H1 (cell line): ENCODE results near the gene USP7. TPM values are rescaled to one million over a fixed set of nuclear protein-coding genes. Genes with fewer than 3 reads are reported as not detected.
"Not testable (repeated sequence)": the region's sequence is repeated elsewhere in the genome, so short reads cannot be mapped to it uniquely, and the experiment has no call there.

Experiments
- CTCF ChIA-PET: fragments of 300-600 bp; sonication (Branson Sonifier 250); formaldehyde crosslinking; loops from one replicate; lab custom pipeline; 2021; ENCODE audit not compliant: partially characterized antibody; lab: Charles Lee
- POLR2A ChIA-PET: fragments of 300-600 bp; sonication (Branson Sonifier 250); formaldehyde crosslinking; loops from one replicate; lab custom pipeline; 2021; ENCODE audit warnings: inconsistent platforms; ENCODE audit not compliant: partially characterized antibody; lab: Charles Lee
- DNase-seq, 2 experiments: peaks; one replicate each; pipeline versions ENCODE4 v3.0.0 to v3.0.0-alpha.2; 2010 to 2022; ENCODE audit warnings: low spot score in 2 of 2, low read depth in 1 of 2, mixed read lengths in 1 of 2
- FAIRE-seq: peaks from 2 replicates; lab custom pipeline; 2011; peaks lifted over from hg19 to GRCh38; lab: Jason Lieb, UNC
- H2AFZ ChIP-seq: 2 replicates; pipeline ENCODE4 v1.8.1; 2012; ENCODE audit warnings: low read length, inconsistent platforms
- H2AK5ac ChIP-seq: 2 replicates; pipeline ENCODE4 v1.6.1; 2013; ENCODE audit warnings: low read depth, low read length
- H2BK120ac ChIP-seq: replicated peaks from 2 replicates; pipeline ENCODE3; 2013; ENCODE audit warnings: low read depth, low read length, inconsistent platforms
- H2BK12ac ChIP-seq: 2 replicates; pipeline ENCODE4 v1.6.1; 2013; ENCODE audit warnings: low read depth, low read length
- H2BK15ac ChIP-seq: 2 replicates; pipeline ENCODE4 v1.6.1; 2013; ENCODE audit warnings: low read length
- H2BK20ac ChIP-seq: 2 replicates; pipeline ENCODE4 v1.6.1; 2013; ENCODE audit warnings: low read length
- H2BK5ac ChIP-seq: 2 replicates; pipeline ENCODE4 v1.6.1; 2013; ENCODE audit warnings: low read depth, low read length
- H3K14ac ChIP-seq: 2 replicates; pipeline ENCODE4 v1.6.1; 2013; ENCODE audit warnings: inconsistent platforms; ENCODE audit not compliant: insufficient read length
- H3K18ac ChIP-seq: 2 replicates; pipeline ENCODE4 v1.6.1; 2013; ENCODE audit warnings: low read length; ENCODE audit errors: extremely low read depth
- H3K23ac ChIP-seq: 2 replicates; pipeline ENCODE4 v1.6.1; 2013; ENCODE audit warnings: inconsistent platforms; ENCODE audit not compliant: insufficient read length
- H3K23me2 ChIP-seq: 2 replicates; pipeline ENCODE4 v1.6.1; 2013; ENCODE audit warnings: low read depth, low read length
- H3K27ac ChIP-seq: 2 replicates; pipeline ENCODE4 v1.6.1; 2011; ENCODE audit warnings: low read depth, low read length, inconsistent platforms
- H3K27me3 ChIP-seq, 4 experiments: replicated peaks in 1 of 4; 1 replicate in 1 of 4; 2 replicates in 3 of 4; pipeline versions ENCODE4 v1.6.1 to v1.8.1; 2011 to 2013; ENCODE audit warnings: low read length in 3 of 4, mild to moderate bottlenecking in 3 of 4, inconsistent platforms in 2 of 4, mixed read lengths in 2 of 4, moderate library complexity in 1 of 4; ENCODE audit not compliant: control insufficient read depth in 3 of 4, insufficient read depth in 3 of 4; ENCODE audit errors: extremely low read depth in 1 of 4
- H3K36me3 ChIP-seq, 4 experiments: 2 replicates each; pipeline versions ENCODE4 v1.6.1 to v1.8.1; 2011 to 2013; ENCODE audit warnings: mild to moderate bottlenecking in 4 of 4, low read length in 3 of 4, moderate library complexity in 2 of 4, control low read depth in 1 of 4, inconsistent platforms in 1 of 4; ENCODE audit not compliant: insufficient read depth in 4 of 4, control insufficient read depth in 2 of 4
- H3K4ac ChIP-seq: replicated peaks from 2 replicates; pipeline ENCODE3; 2013; ENCODE audit warnings: low read length, low read depth, mixed read lengths, inconsistent platforms; ENCODE audit not compliant: insufficient read length
- H3K4me1 ChIP-seq, 4 experiments: replicated peaks in 1 of 4; 1 replicate in 1 of 4; 2 replicates in 3 of 4; pipeline versions ENCODE4 v1.6.1 to v1.8.1; 2011 to 2013; ENCODE audit warnings: low read length in 3 of 4, inconsistent platforms in 2 of 4, mixed read lengths in 1 of 4; ENCODE audit not compliant: insufficient read depth in 4 of 4, control insufficient read depth in 3 of 4
- H3K4me2 ChIP-seq, 2 experiments: 2 replicates each; pipeline versions ENCODE4 v1.6.1 to v1.8.1; 2011 to 2013; ENCODE audit warnings: low read depth in 2 of 2, low read length in 2 of 2, control low read depth in 1 of 2, inconsistent platforms in 1 of 2, mild to moderate bottlenecking in 1 of 2; ENCODE audit not compliant: insufficient read depth in 1 of 2
- H3K4me3 ChIP-seq, 4 experiments: fragments of 200-600, 300-600 bp in 1 of 4; sonication (generic), shearing (Covaris generic), sonication (Bioruptor Twin) in 1 of 4; 2 replicates each; pipeline versions ENCODE4 v1.5.1 to v1.8.1; 2011 to 2016; ENCODE audit warnings: low read length in 4 of 4, low read depth in 3 of 4, control low read depth in 2 of 4, inconsistent platforms in 2 of 4, mild to moderate bottlenecking in 2 of 4, mixed read lengths in 1 of 4, moderate library complexity in 1 of 4; ENCODE audit not compliant: insufficient read depth in 2 of 4; ENCODE audit errors: extremely low read depth in 1 of 4
- H3K56ac ChIP-seq: replicated peaks from 2 replicates; pipeline ENCODE3; 2013; ENCODE audit warnings: low read depth, mild to moderate bottlenecking, mixed read lengths, low read length, inconsistent platforms; ENCODE audit not compliant: insufficient read length
- H3K79me1 ChIP-seq: 2 replicates; pipeline ENCODE4 v1.6.1; 2013; ENCODE audit warnings: low read depth, low read length, control low read depth
- H3K79me2 ChIP-seq, 2 experiments: 2 replicates each; pipeline versions ENCODE4 v1.6.1 to v1.8.1; 2012 to 2013; ENCODE audit warnings: low read length in 2 of 2, mild to moderate bottlenecking in 2 of 2, inconsistent platforms in 1 of 2; ENCODE audit not compliant: insufficient read depth in 2 of 2, control insufficient read depth in 1 of 2
- H3K9ac ChIP-seq, 4 experiments: replicated peaks in 1 of 4; 1 replicate in 1 of 4; 2 replicates in 3 of 4; pipeline versions ENCODE4 v1.6.1 to v1.8.1; 2011 to 2013; ENCODE audit warnings: low read depth in 3 of 4, low read length in 3 of 4, control low read depth in 2 of 4, mild to moderate bottlenecking in 2 of 4, moderate library complexity in 2 of 4, inconsistent platforms in 1 of 4; ENCODE audit errors: extremely low read depth in 1 of 4
- H3K9me3 ChIP-seq, 2 experiments: 2 replicates each; pipeline versions ENCODE4 v1.6.1 to v1.8.1; 2012 to 2013; ENCODE audit warnings: mild to moderate bottlenecking in 2 of 2, moderate library complexity in 2 of 2, control low read depth in 1 of 2, inconsistent platforms in 1 of 2, low read depth in 1 of 2, low read length in 1 of 2, mixed read lengths in 1 of 2; ENCODE audit not compliant: insufficient read depth in 2 of 2
- H4K20me1 ChIP-seq, 2 experiments: replicated peaks in 1 of 2; 2 replicates each; pipeline versions ENCODE3 to v1.8.1; 2011 to 2013; ENCODE audit warnings: inconsistent platforms in 2 of 2, low read length in 2 of 2, mild to moderate bottlenecking in 1 of 2; ENCODE audit not compliant: insufficient read depth in 2 of 2, control insufficient read depth in 1 of 2
- H4K5ac ChIP-seq: 2 replicates; pipeline ENCODE4 v1.6.1; 2013; ENCODE audit warnings: low read length, low read depth, mixed read lengths, inconsistent platforms; ENCODE audit not compliant: insufficient read length
- H4K8ac ChIP-seq: 2 replicates; pipeline ENCODE4 v1.8.0; 2013; ENCODE audit warnings: mild to moderate bottlenecking, moderate library complexity, low read length, inconsistent platforms; ENCODE audit not compliant: insufficient read depth; ENCODE audit errors: extremely low read depth
- H4K91ac ChIP-seq: replicated peaks from 2 replicates; pipeline ENCODE3; 2013; ENCODE audit warnings: low read length, mixed read lengths, inconsistent platforms; ENCODE audit not compliant: insufficient read length
- WGBS, 2 experiments: shearing (Covaris generic) in 1 of 2; methylation state at CpG; one replicate each; pipeline versions ENCODE4 v1.1.6 to v1.1.7; 2013 to 2015; ENCODE audit warnings: low lambda C conversion rate in 2 of 2, mixed read lengths in 2 of 2, inconsistent platforms in 1 of 2, low coverage in 1 of 2, missing lambda C conversion rate in 1 of 2; ENCODE audit not compliant: insufficient replicate concordance in 2 of 2, insufficient coverage in 1 of 2, insufficient read length in 1 of 2; ENCODE audit errors: extremely low coverage in 1 of 2, missing lambda C conversion rate in 1 of 2; 5-methylcytosine and 5-hydroxymethylcytosine counted together
- polyA plus RNA-seq, 7 experiments: library from polyadenylated mRNA; depleted of rRNA in 3 of 7; stranded (reverse) in 5 of 7; unstranded in 2 of 7; fragments of >200 nt in 5 of 7; fragments of 200-250 nt in 2 of 7; gene quantifications; 1 replicate in 5 of 7; 2 replicates in 1 of 7; 4 replicates in 1 of 7; pipeline versions ENCODE4 v1.2.1 to v1.2.3, GENCODE V29; 2011 to 2013; ENCODE audit warnings: missing spikeins in 2 of 7, mixed read lengths in 2 of 7
- total RNA-seq: library from RNA; stranded (reverse); fragmentation: NEBNext Ultra II Directional; extraction: Animal tissue kit (Norgen Biotek cat#: 25700); gene quantifications from 2 replicates; pipeline ENCODE4 v1.2.1, GENCODE V29; 2021

Gene USP7
- total and polyA plus RNA-seq, 2 of the 8 experiments (the other 6 are each of a cell fraction or from before 2014, with no cell fraction given), result 21.3 to 211 TPM

- H3K9ac ChIP-seq, H2BK5ac ChIP-seq, POLR2A ChIA-PET, FAIRE-seq, H3K9me3 ChIP-seq, H4K8ac ChIP-seq, H3K18ac ChIP-seq, H2BK120ac ChIP-seq, H4K91ac ChIP-seq, DNase-seq, H2BK15ac ChIP-seq, H3K27ac ChIP-seq, H3K4ac ChIP-seq, H3K4me1 ChIP-seq, H3K27me3 ChIP-seq, H2BK12ac ChIP-seq, H3K56ac ChIP-seq, H2AFZ ChIP-seq, H3K23me2 ChIP-seq, H3K4me2 ChIP-seq, H4K20me1 ChIP-seq, H2AK5ac ChIP-seq, H2BK20ac ChIP-seq, H3K14ac ChIP-seq, H3K79me2 ChIP-seq, H3K4me3 ChIP-seq, H3K36me3 ChIP-seq, H4K5ac ChIP-seq, H3K79me1 ChIP-seq, H3K23ac ChIP-seq: not testable (repeated sequence)
- 98% methylated on average over 13 of the region's 31 CpGs; no CpG with 5 or more reads in 1 of the 2 experiments for WGBS, 2 experiments
- CTCF ChIA-PET, result interaction anchor here (0.9 to 1.5 kb wide), 2 partner anchors 45 to 63 kb away, joined by 3 to 4 read pairs; no protein-coding TSS in a partner anchor
Measured at GRCh38 chr16:8981901-8982300, 18.2 kb upstream of the USP7 start.

- H4K91ac ChIP-seq, H3K4me3 ChIP-seq, H3K18ac ChIP-seq, H3K14ac ChIP-seq, H2AFZ ChIP-seq, H3K27ac ChIP-seq, H4K8ac ChIP-seq, H3K79me1 ChIP-seq, H2BK15ac ChIP-seq, H4K20me1 ChIP-seq, H3K79me2 ChIP-seq, DNase-seq, POLR2A ChIA-PET, H3K9me3 ChIP-seq, H3K23ac ChIP-seq, H3K56ac ChIP-seq, H2BK5ac ChIP-seq, FAIRE-seq, H3K4me1 ChIP-seq, H4K5ac ChIP-seq, H2BK20ac ChIP-seq, H3K4me2 ChIP-seq, H3K4ac ChIP-seq, H3K27me3 ChIP-seq, H2BK12ac ChIP-seq, H3K23me2 ChIP-seq, H3K9ac ChIP-seq, H3K36me3 ChIP-seq, H2AK5ac ChIP-seq, H2BK120ac ChIP-seq: not testable (repeated sequence)
- WGBS, 2 experiments, result 80% methylated on average over 3 of the region's 3 CpGs; no CpG with 5 or more reads in 1 of the 2 experiments
- CTCF ChIA-PET, result interaction anchor here (1.0 kb wide), 1 partner anchor 40 kb away, joined by 3 read pairs; no protein-coding TSS in a partner anchor
Measured at GRCh38 chr16:8976189-8976588, 12.5 kb upstream of the USP7 start.
